Endodermal cell (in vitro differentiated cells): ENCODE data around the gene ZCWPW1. TPM values are rescaled to one million over a fixed set of nuclear protein-coding genes. Genes with fewer than 3 reads are reported as not detected.
A peak's percentile ranks its signal among the peaks of the same experiment; 100 is the strongest.

Experiments used
- DNase-seq: peaks from one replicate; pipeline ENCODE4 v3.0.0-alpha.2; 2017
- H3K27ac ChIP-seq: 2 replicates; pipeline ENCODE4 v1.5.1; 2013; ENCODE audit warnings: mild to moderate bottlenecking, low read depth, low read length, moderate library complexity
- H3K27me3 ChIP-seq: 2 replicates; pipeline ENCODE4 v1.6.1; 2013; ENCODE audit warnings: mild to moderate bottlenecking, low read length, moderate library complexity; ENCODE audit not compliant: insufficient read depth, control insufficient read depth, poor library complexity, severe bottlenecking
- H3K36me3 ChIP-seq: 2 replicates; pipeline ENCODE4 v1.7.0; 2013; ENCODE audit warnings: mild to moderate bottlenecking, low read length, moderate library complexity; ENCODE audit not compliant: control insufficient read depth, insufficient read depth
- H3K4me1 ChIP-seq: one replicate; pipeline ENCODE4 v1.7.0; 2013; ENCODE audit warnings: low read length; ENCODE audit not compliant: control insufficient read depth, insufficient read depth
- H3K4me3 ChIP-seq: 2 replicates; pipeline ENCODE4 v1.5.1; 2013; ENCODE audit warnings: mild to moderate bottlenecking, low read length, moderate library complexity
- H3K9ac ChIP-seq: 2 replicates; pipeline ENCODE4 v1.6.1; 2013; ENCODE audit warnings: mild to moderate bottlenecking, low read length, moderate library complexity; ENCODE audit not compliant: poor library complexity, severe bottlenecking; ENCODE audit errors: extremely low read depth
- H3K9me3 ChIP-seq: 2 replicates; pipeline ENCODE4 v1.6.1; 2013; ENCODE audit warnings: mild to moderate bottlenecking, low read length, moderate library complexity; ENCODE audit not compliant: control insufficient read depth
- H3K27ac Mint-ChIP-seq: 2 replicates; pipeline ENCODE4 v1.8.0; 2020; ENCODE audit warnings: mixed read lengths
- H3K27me3 Mint-ChIP-seq: 2 replicates; pipeline ENCODE4 v1.8.0; 2021; ENCODE audit warnings: mild to moderate bottlenecking, mixed read lengths; ENCODE audit not compliant: insufficient read depth
- H3K36me3 Mint-ChIP-seq: 2 replicates; pipeline ENCODE4 v1.8.0; 2020; ENCODE audit warnings: low read depth, mixed read lengths
- H3K4me1 Mint-ChIP-seq: 2 replicates; pipeline ENCODE4 v1.8.0; 2020; ENCODE audit warnings: mixed read lengths
- H3K4me3 Mint-ChIP-seq: 2 replicates; pipeline ENCODE4 v1.8.0; 2020; ENCODE audit warnings: mild to moderate bottlenecking, moderate library complexity, mixed read lengths
- H3K9me3 Mint-ChIP-seq: 2 replicates; pipeline ENCODE4 v1.8.0; 2020; ENCODE audit warnings: mild to moderate bottlenecking, mixed read lengths
- whole genome bisulfite sequencing, 2 experiments: methylation state at CpG; one replicate each; pipeline versions ENCODE4 v1.1.5 to v1.1.7; 2013; ENCODE audit warnings: missing lambda C conversion rate in 2 of 2, mixed read lengths in 1 of 2; ENCODE audit not compliant: insufficient coverage in 1 of 2, insufficient read length in 1 of 2; 5-methylcytosine and 5-hydroxymethylcytosine counted together
- total RNA-seq, 2 donors: library from RNA; stranded (reverse); fragmentation: NEBNext Ultra II Directional in 1 of 2; extraction: Animal tissue kit (Norgen Biotek cat#: 25700) in 1 of 2; gene quantifications; 2 replicates in 1 of 2; 3 replicates in 1 of 2; pipeline ENCODE4 v1.2.1, GENCODE V29; 2021
- TF ChIP-seq, protein P1 (sequence below): fragments of 200-600 bp; sonication (generic); conservative IDR thresholded peaks from 2 replicates; pipeline ENCODE4 v1.5.0; 2021; ENCODE audit warnings: antibody characterized with exemption, mild to moderate bottlenecking

The ZCWPW1 gene
- total RNA-seq, 2 donors from 2014 or later: 1.9 to 2.3 TPM

DNA sequence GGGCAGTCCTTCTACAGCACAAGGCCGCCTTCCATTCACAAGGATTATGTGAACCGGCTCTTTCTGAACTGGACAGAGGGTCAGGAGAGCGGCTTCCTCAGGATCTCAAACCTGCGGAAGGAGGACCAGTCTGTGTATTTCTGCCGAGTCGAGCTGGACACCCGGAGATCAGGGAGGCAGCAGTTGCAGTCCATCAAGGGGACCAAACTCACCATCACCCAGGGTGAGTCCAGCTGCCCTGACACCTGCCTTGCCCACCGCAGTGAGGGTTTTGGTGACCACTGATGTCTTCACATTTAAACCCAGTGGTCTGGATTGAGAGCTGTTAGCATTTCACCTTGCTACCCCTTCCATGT is 69.7 kb downstream of the ZCWPW1 start:
- no peaks in the 10 kb centered on the region for H3K4me1 ChIP-seq
- DNase-seq: no peak

GRCh38 chr7:100358027-100358856 is 70.3 kb downstream of the ZCWPW1 start, which contains the start of gene PILRB:
TSS of gene PILRB (plus strand) at chr7:100358117. CDS start at chr7:100358303, 186 bp downstream.
- Mint-ChIP-seq H3K4me3 (no peak within 1 kb of the TSS), H3K27me3 (no peaks in the 10 kb centered on the region), H3K4me1 (no peaks in the 10 kb centered on the region), H3K36me3 (peaks cover 59% of the 10 kb centered on the region), H3K27ac (peak within 1 kb of the TSS; percentile 17), H3K9me3 (no peaks in the 10 kb centered on the region)
- H3K4me1 ChIP-seq: no peaks in the 10 kb centered on the region
- peaks cover 82% of the 10 kb centered on the region for H3K36me3 ChIP-seq
- no peak within 1 kb of the TSS for H3K9ac ChIP-seq
- no peaks in the 10 kb centered on the region for H3K9me3 ChIP-seq
- no peaks in the 10 kb centered on the region for H3K27me3 ChIP-seq
- no peak within 1 kb of the TSS for H3K4me3 ChIP-seq
- 94 to 95% methylated on average over 3 to 11 of the region's 11 CpGs for WGBS, 2 experiments
- TF ChIP-seq, protein P1, sequence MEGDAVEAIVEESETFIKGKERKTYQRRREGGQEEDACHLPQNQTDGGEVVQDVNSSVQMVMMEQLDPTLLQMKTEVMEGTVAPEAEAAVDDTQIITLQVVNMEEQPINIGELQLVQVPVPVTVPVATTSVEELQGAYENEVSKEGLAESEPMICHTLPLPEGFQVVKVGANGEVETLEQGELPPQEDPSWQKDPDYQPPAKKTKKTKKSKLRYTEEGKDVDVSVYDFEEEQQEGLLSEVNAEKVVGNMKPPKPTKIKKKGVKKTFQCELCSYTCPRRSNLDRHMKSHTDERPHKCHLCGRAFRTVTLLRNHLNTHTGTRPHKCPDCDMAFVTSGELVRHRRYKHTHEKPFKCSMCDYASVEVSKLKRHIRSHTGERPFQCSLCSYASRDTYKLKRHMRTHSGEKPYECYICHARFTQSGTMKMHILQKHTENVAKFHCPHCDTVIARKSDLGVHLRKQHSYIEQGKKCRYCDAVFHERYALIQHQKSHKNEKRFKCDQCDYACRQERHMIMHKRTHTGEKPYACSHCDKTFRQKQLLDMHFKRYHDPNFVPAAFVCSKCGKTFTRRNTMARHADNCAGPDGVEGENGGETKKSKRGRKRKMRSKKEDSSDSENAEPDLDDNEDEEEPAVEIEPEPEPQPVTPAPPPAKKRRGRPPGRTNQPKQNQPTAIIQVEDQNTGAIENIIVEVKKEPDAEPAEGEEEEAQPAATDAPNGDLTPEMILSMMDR: peak; percentile 43
- DNase-seq: no peak
- no peak within 1 kb of the TSS for H3K27ac ChIP-seq

More for the DNA sequence above, 69.7 kb downstream of the ZCWPW1 start:
- H3K4me3 ChIP-seq: no peak overlapping the region
- WGBS, 2 experiments: 97 to 100% methylated on average over 1 to 8 of the region's 8 CpGs
- Mint-ChIP-seq H3K36me3 (peaks cover 65% of the 10 kb centered on the region), H3K27me3 (no peaks in the 10 kb centered on the region), H3K4me1 (no peaks in the 10 kb centered on the region), H3K27ac (no peak overlapping the region), H3K4me3 (no peak overlapping the region), H3K9me3 (no peaks in the 10 kb centered on the region)
- H3K36me3 ChIP-seq: peaks cover 82% of the 10 kb centered on the region
- H3K27me3 ChIP-seq: no peaks in the 10 kb centered on the region
- no peaks in the 10 kb centered on the region for H3K9me3 ChIP-seq
- TF ChIP-seq, protein P1: no peak
- H3K27ac ChIP-seq: no peak overlapping the region
- no peak overlapping the region for H3K9ac ChIP-seq

DNA sequence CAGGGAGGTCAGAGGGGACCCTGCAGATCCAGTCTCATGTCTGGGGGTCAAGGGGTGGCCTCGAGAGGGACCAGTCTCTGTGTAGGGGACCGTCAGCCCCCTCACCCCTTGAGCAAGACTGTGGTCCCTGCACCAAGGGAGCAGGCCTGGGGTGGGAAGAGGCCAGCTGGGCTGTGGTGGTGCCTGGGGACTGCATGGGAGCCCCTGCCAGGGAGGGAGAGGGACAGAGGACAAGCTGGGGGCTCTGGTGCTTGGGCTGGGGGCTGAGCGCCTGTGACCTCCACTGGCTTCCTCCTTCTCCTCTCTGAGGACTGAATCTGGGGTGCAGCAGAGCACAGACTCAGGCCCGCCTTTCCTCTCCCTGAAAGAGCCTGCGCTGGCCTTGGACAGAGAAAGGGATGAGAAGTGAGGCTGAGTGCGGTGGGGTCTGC is 71.4 kb downstream of the ZCWPW1 start:
- Mint-ChIP-seq H3K27me3 (no peaks in the 10 kb centered on the region), H3K4me3 (no peak overlapping the region), H3K36me3 (peaks cover 48% of the 10 kb centered on the region), H3K27ac (peak overlapping the region; percentile 17), H3K9me3 (no peaks in the 10 kb centered on the region), H3K4me1 (no peaks in the 10 kb centered on the region)
- Histone ChIP-seq H3K4me1 (no peaks in the 10 kb centered on the region), H3K36me3 (peaks cover 76% of the 10 kb centered on the region), H3K9me3 (no peaks in the 10 kb centered on the region), H3K4me3 (no peak overlapping the region), H3K9ac (no peak overlapping the region), H3K27me3 (no peaks in the 10 kb centered on the region), H3K27ac (no peak overlapping the region)
- DNase-seq: no peak
- TF ChIP-seq, protein P1: no peak
- 94 to 100% methylated on average over 1 to 6 of the region's 6 CpGs for WGBS, 2 experiments
